Loucy (cell line): Measurements from ENCODE around the gene DCDC1.

Source experiments
- CTCF ChIP-seq: fragments of 200-600 bp; sonication (generic); conservative IDR thresholded peaks from 2 replicates; pipeline ENCODE4 v1.5.1; 2014; ENCODE audit warnings: mild to moderate bottlenecking, antibody characterized with exemption, low read length
- EZH2phosphoT487 ChIP-seq: fragments of 200-600 bp; IDR thresholded peaks from 2 replicates; pipeline ENCODE4 v1.6.1; 2018; ENCODE audit warnings: antibody characterized with exemption, mild to moderate bottlenecking, moderate library complexity, borderline replicate concordance

- no peak for TF ChIP-seq EZH2phosphoT487
- TF ChIP-seq CTCF: no peak
These were observed 67.7 kb downstream of the DCDC1 start for GRCh38 chr11:31301549-31302510.
